ENCODE results near the gene WDSUB1.

GRCh38 chr2:159300586-159300985, 14.1 kb upstream of the WDSUB1 start:
- TF ChIP-seq CTCF (IDR thresholded peaks at IDR 0.05; ENCODE audit: borderline replicate concordance, extremely low read depth, low read length, poor library complexity, severe bottlenecking) (no peak), EZH2 (IDR thresholded peaks at IDR 0.05; ENCODE audit: borderline replicate concordance, low read depth, low read length, severe bottlenecking) (no peak)
